NT2/D1 (cell line): ENCODE measurements around the gene RPH3AL.

Source experiments
- DNase-seq: peaks from one replicate; pipeline ENCODE4 v3.0.0-alpha.2; 2011; ENCODE audit warnings: low read depth, low spot score
- H3K27me3 ChIP-seq: 2 replicates; pipeline ENCODE4 v1.6.0; 2011; ENCODE audit warnings: mild to moderate bottlenecking; ENCODE audit not compliant: insufficient read length, insufficient read depth
- H3K36me3 ChIP-seq: 2 replicates; pipeline ENCODE4 v1.6.1; 2011; ENCODE audit warnings: mild to moderate bottlenecking, low read length, mixed read lengths; ENCODE audit not compliant: insufficient read depth, insufficient read length
- H3K4me1 ChIP-seq: 2 replicates; pipeline ENCODE4 v1.5.1; 2011; ENCODE audit not compliant: insufficient read depth, insufficient read length
- H3K4me3 ChIP-seq: 2 replicates; pipeline ENCODE4 v1.5.1; 2011; ENCODE audit warnings: low read depth; ENCODE audit not compliant: insufficient read length
- H3K9ac ChIP-seq: 2 replicates; pipeline ENCODE4 v1.6.0; 2011; ENCODE audit warnings: low read depth; ENCODE audit not compliant: insufficient read length
- H3K9me3 ChIP-seq: 2 replicates; pipeline ENCODE4 v1.5.1; 2011; ENCODE audit warnings: mild to moderate bottlenecking, low read length; ENCODE audit not compliant: insufficient read depth
- SUZ12 ChIP-seq: IDR thresholded peaks from 2 replicates; pipeline ENCODE4 v1.6.1; 2011; ENCODE audit not compliant: insufficient read length, insufficient read depth; ENCODE audit errors: extremely low read depth
- YY1 ChIP-seq: IDR thresholded peaks from 2 replicates; pipeline ENCODE4 v1.6.1; 2011; ENCODE audit not compliant: insufficient read length, insufficient read depth
- ZNF274 ChIP-seq: IDR thresholded peaks from 2 replicates; pipeline ENCODE4 v1.6.1; 2011; ENCODE audit warnings: mild to moderate bottlenecking, low read depth, low read length

RPH3AL gene

DNA sequence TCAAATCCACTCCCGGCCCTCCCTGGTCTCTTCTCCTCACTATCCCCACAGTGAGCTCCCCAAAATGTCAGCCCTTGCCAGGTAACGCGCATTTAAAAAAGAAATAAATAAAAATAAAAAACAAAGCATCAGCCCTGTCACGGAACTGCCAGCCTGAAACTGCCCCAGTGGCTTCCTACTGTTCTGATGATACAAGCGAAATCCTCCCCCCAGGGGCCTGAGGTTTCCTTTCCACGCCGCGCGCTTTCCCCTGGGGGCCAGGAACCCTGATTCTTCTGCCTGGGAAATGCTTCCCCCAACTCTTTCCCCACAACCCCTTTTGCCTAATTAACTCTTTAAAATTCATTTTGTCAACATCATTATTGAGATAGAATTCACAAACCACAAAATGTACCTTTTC, 12.2 kb upstream of the RPH3AL start:
- DNase-seq = no peak
- H3K4me3 ChIP-seq = no peak overlapping the region
- no peak overlapping the region for H3K9ac ChIP-seq
- TF ChIP-seq SUZ12 = no peak
- no peak for TF ChIP-seq YY1
- no peak for TF ChIP-seq ZNF274
- no peaks in the 10 kb centered on the region for H3K4me1 ChIP-seq
- no peaks in the 10 kb centered on the region for H3K9me3 ChIP-seq
- no peaks in the 10 kb centered on the region for H3K27me3 ChIP-seq
- H3K36me3 ChIP-seq = no peaks in the 10 kb centered on the region

DNA sequence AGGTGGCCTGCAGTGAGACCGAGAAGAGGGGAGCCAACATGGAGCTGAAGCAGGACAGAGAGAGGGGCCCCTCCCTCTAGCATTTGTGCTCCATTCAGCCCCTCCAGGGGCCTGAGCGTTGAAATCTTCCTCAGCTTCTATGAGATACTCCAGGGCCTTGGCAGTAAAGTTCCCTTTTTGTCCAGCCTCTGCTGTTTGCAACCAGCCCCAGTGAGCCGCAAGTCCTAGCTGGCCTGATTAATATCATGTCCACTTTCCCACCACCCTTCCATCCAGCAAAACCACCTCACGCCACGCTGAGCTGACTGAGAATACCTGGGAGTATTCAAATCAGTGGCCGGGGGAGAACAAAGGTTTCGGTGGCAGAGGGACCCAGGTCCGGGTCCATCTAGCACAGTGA, 11.7 kb upstream of the RPH3AL start:
- H3K36me3 ChIP-seq = no peaks in the 10 kb centered on the region
- no peak for TF ChIP-seq ZNF274
- TF ChIP-seq SUZ12 = no peak
- TF ChIP-seq YY1 = no peak
- H3K9me3 ChIP-seq = no peaks in the 10 kb centered on the region
- no peaks in the 10 kb centered on the region for H3K27me3 ChIP-seq
- H3K4me3 ChIP-seq = no peak overlapping the region
- H3K4me1 ChIP-seq = no peaks in the 10 kb centered on the region
- H3K9ac ChIP-seq = no peak overlapping the region
- DNase-seq = no peak

DNA sequence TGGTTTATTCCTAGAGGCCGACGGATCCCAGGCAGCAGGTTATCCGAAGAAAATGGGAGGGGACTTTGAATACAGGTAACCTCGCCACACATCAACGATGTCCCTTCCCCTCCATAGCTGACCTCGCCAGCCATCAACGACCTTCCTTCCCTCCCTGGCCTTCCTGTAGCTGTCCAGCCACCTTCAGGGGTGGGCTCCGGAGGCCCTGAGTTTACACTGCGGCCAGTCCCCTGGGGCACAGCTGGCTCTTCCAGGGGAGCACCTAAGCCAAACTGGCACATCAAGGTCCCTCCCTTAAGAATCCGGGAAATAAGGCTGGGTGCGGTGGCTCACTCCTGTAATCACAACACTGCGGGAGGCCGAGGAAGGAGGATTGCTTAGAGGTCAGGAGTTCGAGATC, 10.1 kb upstream of the RPH3AL start:
- Histone ChIP-seq H3K9ac (no peak overlapping the region), H3K4me3 (no peak overlapping the region), H3K36me3 (no peaks in the 10 kb centered on the region), H3K4me1 (peaks cover 2% of the 10 kb centered on the region), H3K27me3 (no peaks in the 10 kb centered on the region), H3K9me3 (no peaks in the 10 kb centered on the region)
- TF ChIP-seq SUZ12 (no peak), YY1 (no peak), ZNF274 (no peak)
- DNase-seq = no peak

DNA sequence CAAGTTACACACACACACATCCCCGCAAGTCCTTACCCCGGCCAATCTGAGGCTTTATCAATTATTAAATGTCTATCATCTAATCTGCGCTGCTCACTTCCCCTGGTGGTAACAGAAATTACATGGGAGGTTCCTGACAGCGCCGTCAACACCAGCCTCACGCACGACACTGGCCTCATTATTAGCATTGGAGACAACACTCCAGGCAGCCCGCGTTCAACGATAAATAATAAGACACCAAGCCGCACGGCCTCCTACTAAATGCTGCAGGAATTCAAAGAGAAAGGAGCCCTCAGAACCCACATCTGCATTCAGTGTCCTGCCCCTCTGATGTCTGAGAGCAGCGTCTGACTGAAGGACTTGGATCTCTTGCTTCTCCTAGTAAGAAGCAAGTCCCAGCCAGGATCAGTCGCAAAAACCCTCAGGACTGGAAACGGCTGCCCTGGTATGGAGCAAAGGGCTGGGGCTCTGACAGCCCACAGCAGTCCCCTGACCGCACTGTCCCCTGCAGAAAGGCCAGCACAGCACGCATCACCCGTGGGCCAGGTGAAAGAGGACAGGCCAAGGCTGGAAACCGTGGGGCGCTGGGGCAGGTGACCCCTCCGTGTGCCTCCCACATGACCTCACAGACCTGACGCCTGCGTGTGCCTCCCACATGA, 7.6 kb upstream of the RPH3AL start:
- TF ChIP-seq ZNF274 (no peak), YY1 (no peak), SUZ12 (no peak)
- no peaks in the 10 kb centered on the region for H3K9me3 ChIP-seq
- H3K4me1 ChIP-seq = peaks cover 6% of the 10 kb centered on the region
- no peaks in the 10 kb centered on the region for H3K27me3 ChIP-seq
- H3K36me3 ChIP-seq = no peaks in the 10 kb centered on the region
- DNase-seq = no peak
- H3K9ac ChIP-seq = no peak overlapping the region
- H3K4me3 ChIP-seq = no peak overlapping the region

DNA sequence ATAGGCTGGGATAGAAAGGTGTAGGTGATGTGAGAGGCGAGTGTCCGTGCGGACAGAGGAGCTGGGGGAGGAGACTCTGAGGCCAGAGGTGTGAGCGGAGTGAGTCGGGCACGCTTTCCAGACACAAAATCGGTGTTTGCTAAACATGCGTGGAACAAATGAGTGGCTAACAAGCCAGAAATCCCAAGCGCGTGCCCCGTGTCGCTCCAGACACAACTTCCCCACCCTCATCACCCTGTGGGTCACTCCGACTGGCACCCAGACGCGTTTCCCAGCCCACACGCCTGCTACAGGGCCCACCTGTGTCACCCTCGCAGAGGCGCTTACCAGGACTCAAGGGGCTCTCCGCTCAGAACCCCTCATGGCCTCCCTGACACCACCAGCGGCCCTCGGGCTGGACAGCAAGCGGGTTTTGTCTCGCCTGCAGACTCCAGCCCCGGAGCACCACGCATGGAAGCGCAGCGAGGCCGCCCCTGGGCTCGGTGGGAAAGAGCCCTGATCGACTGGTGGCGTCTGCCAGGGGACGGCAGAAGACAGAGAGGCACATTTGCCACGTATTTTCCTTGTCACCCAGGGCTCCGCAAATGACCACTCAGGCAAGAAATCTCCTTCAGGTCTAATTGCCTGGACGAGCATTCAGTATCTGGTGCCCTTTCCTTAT, 6.0 kb upstream of the RPH3AL start:
- Histone ChIP-seq H3K9ac (peak overlapping the region; percentile 50), H3K4me1 (peaks cover 8% of the 10 kb centered on the region), H3K4me3 (no peak overlapping the region), H3K9me3 (no peaks in the 10 kb centered on the region), H3K27me3 (no peaks in the 10 kb centered on the region), H3K36me3 (no peaks in the 10 kb centered on the region)
- no peak for TF ChIP-seq YY1
- no peak for TF ChIP-seq ZNF274
- TF ChIP-seq SUZ12 = no peak
- DNase-seq = no peak

DNA sequence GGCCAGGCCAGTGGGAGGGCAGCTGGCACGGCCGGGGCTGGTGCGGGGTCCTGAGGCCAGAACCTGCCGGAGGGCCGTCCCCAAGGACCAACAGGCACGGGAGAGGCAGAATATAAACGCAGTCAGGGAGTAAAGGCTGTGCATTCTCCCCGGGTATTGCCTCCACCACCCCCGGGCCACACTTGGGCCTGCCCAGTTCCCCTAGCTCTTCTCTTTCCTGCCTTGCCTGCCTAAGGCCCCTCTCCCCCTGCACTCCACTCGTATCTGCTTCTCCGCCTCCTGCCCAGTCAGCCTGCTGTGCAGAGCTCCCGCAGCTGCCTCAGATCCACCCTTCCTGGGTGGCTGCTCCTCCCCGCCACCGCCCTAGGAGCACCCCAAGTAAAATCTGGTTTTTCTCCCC, 5.0 kb upstream of the RPH3AL start:
- Histone ChIP-seq H3K4me1 (peaks cover 8% of the 10 kb centered on the region), H3K9me3 (no peaks in the 10 kb centered on the region), H3K9ac (no peak overlapping the region), H3K27me3 (no peaks in the 10 kb centered on the region), H3K36me3 (no peaks in the 10 kb centered on the region), H3K4me3 (no peak overlapping the region)
- TF ChIP-seq YY1 (no peak), SUZ12 (no peak), ZNF274 (no peak)
- DNase-seq = no peak

DNA sequence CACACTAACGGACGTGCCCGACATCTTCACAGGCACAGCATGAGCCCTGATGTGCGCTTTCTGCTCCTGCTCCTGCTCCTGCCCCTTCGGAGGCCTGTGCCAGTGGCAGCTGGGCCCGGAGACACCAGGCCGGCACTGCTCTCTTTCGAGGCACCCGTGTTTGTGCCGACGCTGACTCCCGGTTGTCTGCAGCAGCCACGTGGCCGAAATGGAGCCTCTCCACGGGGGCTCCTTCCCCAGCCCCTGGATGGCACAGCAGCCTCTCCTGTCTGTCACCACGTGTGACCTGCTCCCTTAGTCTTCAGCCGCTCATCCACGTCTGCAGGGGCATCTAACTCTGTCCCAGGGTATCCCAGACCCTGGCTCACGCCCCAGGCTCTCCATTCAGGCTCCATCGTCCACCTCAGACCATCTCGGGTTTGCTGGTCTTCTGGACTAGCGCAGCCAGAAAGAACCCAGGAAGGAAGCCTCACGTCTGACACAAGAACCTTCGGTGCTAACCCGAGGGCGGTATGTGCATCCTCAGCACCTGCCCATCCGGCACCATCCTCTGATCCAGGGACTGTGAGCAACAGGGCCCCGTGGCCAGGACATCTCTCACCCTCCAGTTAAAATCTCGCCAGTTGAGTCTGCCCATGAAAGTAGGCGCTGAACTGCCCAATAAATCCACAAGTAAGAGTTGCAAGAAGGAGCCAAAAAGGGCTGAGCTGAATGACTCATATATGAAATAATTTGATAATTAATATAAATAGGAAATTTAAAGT, 4.2 kb upstream of the RPH3AL start:
- Histone ChIP-seq H3K4me3 (no peak overlapping the region), H3K9me3 (no peaks in the 10 kb centered on the region), H3K9ac (no peak overlapping the region), H3K36me3 (no peaks in the 10 kb centered on the region), H3K27me3 (no peaks in the 10 kb centered on the region), H3K4me1 (peaks cover 13% of the 10 kb centered on the region)
- TF ChIP-seq SUZ12 (no peak), ZNF274 (no peak), YY1 (no peak)
- DNase-seq = no peak
